Osteocyte (in vitro differentiated cells): ENCODE data around the gene CD302. TPM values are rescaled to one million over a fixed set of nuclear protein-coding genes. Genes with fewer than 3 reads are reported as not detected.

Source experiments
- DNase-seq: peaks from one replicate; pipeline ENCODE4 v3.0.0; 2021; ENCODE audit warnings: mixed read lengths; ENCODE audit not compliant: unreplicated experiment; ENCODE audit errors: extremely low spot score
- H3K27ac Mint-ChIP-seq: one replicate; pipeline ENCODE4 v1.8.0; 2021; ENCODE audit warnings: mild to moderate bottlenecking, mixed read lengths; ENCODE audit not compliant: unreplicated experiment
- H3K27me3 Mint-ChIP-seq: one replicate; pipeline ENCODE4 v1.8.0; 2021; ENCODE audit warnings: mixed read lengths; ENCODE audit not compliant: unreplicated experiment
- H3K36me3 Mint-ChIP-seq: one replicate; pipeline ENCODE4 v1.8.0; 2021; ENCODE audit warnings: mixed read lengths; ENCODE audit not compliant: unreplicated experiment
- H3K4me1 Mint-ChIP-seq: one replicate; pipeline ENCODE4 v1.8.0; 2021; ENCODE audit warnings: mixed read lengths; ENCODE audit not compliant: unreplicated experiment
- H3K4me3 Mint-ChIP-seq: one replicate; pipeline ENCODE4 v1.8.0; 2021; ENCODE audit warnings: mild to moderate bottlenecking, moderate library complexity, mixed read lengths; ENCODE audit not compliant: unreplicated experiment
- H3K9me3 Mint-ChIP-seq: one replicate; pipeline ENCODE4 v1.8.0; 2021; ENCODE audit warnings: mixed read lengths; ENCODE audit not compliant: unreplicated experiment
- total RNA-seq: library from RNA; stranded (reverse); gene quantifications from 2 replicates; pipeline ENCODE4 v1.2.1, GENCODE V29; 2021
- TF ChIP-seq, protein P1 (sequence below): fragments of 200-600 bp; sonication (generic); IDR thresholded peaks from 2 replicates; pipeline ENCODE4 v1.5.0; 2021; ENCODE audit warnings: antibody characterized with exemption, mild to moderate bottlenecking, moderate library complexity

CD302 gene
- total RNA-seq, 1 donor from 2014 or later: 19.3 TPM

DNA sequence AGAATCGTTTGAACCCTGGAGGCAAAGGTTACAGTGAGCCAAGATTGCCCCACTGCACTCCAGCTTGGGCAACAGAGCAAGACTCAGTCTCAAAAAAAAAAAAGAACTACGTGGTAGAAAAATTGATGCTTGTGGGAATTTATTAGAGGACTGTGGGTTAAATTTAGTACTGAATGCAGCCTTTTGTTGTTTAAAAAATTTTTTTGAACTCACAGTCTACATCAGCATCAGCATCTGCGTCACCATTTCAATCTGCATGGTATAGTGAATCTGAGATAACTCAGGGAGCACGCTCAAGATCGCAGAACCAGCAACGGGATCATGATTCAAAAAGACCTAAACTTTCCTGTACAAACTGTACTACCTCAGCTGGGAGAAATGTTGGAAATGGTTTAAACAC lies 55.2 kb downstream of the CD302 start:
- Mint-ChIP-seq H3K9me3 (no peaks in the 10 kb centered on the region), H3K36me3 (peaks cover 45% of the 10 kb centered on the region), H3K4me1 (peaks cover 25% of the 10 kb centered on the region), H3K27ac (no peak overlapping the region), H3K4me3 (no peak overlapping the region), H3K27me3 (no peaks in the 10 kb centered on the region)
- TF ChIP-seq, protein P1, sequence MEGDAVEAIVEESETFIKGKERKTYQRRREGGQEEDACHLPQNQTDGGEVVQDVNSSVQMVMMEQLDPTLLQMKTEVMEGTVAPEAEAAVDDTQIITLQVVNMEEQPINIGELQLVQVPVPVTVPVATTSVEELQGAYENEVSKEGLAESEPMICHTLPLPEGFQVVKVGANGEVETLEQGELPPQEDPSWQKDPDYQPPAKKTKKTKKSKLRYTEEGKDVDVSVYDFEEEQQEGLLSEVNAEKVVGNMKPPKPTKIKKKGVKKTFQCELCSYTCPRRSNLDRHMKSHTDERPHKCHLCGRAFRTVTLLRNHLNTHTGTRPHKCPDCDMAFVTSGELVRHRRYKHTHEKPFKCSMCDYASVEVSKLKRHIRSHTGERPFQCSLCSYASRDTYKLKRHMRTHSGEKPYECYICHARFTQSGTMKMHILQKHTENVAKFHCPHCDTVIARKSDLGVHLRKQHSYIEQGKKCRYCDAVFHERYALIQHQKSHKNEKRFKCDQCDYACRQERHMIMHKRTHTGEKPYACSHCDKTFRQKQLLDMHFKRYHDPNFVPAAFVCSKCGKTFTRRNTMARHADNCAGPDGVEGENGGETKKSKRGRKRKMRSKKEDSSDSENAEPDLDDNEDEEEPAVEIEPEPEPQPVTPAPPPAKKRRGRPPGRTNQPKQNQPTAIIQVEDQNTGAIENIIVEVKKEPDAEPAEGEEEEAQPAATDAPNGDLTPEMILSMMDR: no peak
- DNase-seq: no peak

DNA sequence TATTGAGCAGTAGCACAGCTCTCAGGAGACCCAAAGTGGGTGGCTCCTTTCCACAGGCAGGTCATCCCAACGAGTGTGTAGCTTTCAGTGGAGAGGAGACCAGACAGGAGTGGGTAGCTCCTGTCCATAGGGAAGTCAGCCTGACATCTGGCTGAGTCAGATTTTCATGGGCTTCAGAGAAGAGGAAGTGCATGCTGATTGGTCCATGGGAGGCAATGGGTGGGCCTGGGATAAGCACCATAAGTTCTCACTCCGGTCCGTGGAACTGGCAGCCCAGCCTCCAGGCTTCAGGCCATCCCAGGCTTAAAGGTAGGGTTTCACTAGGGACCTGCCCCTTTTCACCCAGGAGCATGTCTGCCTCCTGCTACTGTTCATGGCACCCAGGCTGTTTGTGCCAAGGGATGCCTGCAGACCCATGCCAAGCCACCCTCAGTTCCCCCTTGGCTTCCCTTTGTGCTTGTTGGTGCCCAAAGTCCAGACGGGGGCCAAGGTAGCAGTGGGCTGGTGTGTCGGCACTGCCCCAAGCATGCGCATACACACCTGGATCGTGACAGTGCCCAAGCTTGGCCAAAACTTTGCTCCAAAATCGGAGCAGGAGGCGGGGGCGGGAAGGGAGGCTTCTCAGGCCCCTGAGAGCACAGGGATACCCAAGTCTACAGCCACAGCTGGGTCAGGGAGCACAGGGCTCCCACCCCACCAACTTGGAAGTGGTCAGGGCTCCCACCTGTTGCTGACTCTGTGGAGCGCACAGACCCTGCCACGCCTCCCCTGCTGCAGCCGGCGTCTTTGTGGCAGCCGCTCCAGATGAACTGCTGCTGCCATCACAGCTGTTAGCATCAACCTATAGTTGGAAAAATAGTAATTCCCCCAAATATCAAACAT lies 59.3 kb downstream of the CD302 start:
- H3K36me3 Mint-ChIP-seq: peaks cover 48% of the 10 kb centered on the region
- TF ChIP-seq, protein P1: no peak

DNA sequence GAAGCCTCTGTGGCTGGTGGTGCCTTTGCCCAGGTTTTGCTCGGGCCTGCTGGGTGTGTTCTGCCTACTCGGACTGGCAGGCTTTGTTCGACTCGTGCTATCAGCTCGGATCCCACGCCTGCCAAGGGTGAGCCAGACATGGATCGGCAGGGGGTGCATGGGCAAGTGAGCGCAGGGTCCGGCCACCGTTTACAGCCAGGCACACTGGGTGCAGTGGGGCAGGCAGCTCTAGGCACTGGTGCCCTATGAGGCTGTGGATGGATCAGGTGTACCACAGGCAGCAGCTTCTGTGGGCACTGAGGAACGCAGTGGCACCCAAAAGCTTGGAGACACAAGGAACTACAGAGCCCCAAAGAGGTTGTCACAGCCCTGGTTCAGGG lies 60.1 kb downstream of the CD302 start:
- no peak overlapping the region for H3K27ac Mint-ChIP-seq
- peaks cover 50% of the 10 kb centered on the region for H3K36me3 Mint-ChIP-seq
- TF ChIP-seq, protein P1: no peak

More for the DNA sequence above, 59.3 kb downstream of the CD302 start:
- H3K27me3 Mint-ChIP-seq: no peaks in the 10 kb centered on the region
- H3K4me3 Mint-ChIP-seq: no peak overlapping the region
- H3K4me1 Mint-ChIP-seq: peaks cover 17% of the 10 kb centered on the region
- no peak for DNase-seq
- H3K9me3 Mint-ChIP-seq: no peaks in the 10 kb centered on the region
- no peak overlapping the region for H3K27ac Mint-ChIP-seq

DNA sequence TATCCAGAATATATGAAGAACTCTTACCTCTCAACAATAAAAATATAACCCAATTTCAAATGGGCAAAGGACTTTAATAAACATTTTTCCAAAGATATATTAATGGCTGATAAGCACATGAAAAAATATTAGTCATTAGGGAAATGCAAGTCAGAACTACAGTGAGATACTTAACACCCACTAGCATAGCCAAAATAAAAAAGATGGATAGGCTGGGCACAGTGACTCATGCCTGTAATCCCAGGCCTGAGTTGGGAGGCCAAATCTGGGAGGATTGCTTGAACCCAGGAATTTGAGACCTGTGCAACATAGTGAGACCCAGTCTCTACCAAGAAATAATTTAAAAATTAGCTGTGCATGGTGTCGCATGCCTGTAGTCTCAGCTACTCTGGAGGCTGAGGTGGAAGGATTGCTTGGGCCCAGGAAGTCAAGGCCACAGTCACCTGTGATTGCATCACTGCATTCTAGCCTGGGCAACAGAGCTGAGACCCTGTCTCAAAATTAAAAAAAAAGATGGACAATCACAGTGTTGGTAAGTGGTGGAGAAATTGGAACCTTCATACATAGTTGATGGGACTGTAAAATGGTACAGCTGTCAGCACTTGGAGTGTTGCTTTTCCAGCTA lies 60.6 kb downstream of the CD302 start:
- TF ChIP-seq, protein P1: no peak
- H3K4me3 Mint-ChIP-seq: no peak overlapping the region
- H3K27me3 Mint-ChIP-seq: no peaks in the 10 kb centered on the region
- DNase-seq: no peak
- peaks cover 9% of the 10 kb centered on the region for H3K4me1 Mint-ChIP-seq
- H3K27ac Mint-ChIP-seq: no peak overlapping the region
- H3K36me3 Mint-ChIP-seq: peaks cover 50% of the 10 kb centered on the region
- H3K9me3 Mint-ChIP-seq: no peaks in the 10 kb centered on the region

More for the DNA sequence above, 60.1 kb downstream of the CD302 start:
- Mint-ChIP-seq H3K27me3 (no peaks in the 10 kb centered on the region), H3K4me1 (peaks cover 10% of the 10 kb centered on the region), H3K9me3 (no peaks in the 10 kb centered on the region), H3K4me3 (no peak overlapping the region)
- DNase-seq: no peak

DNA sequence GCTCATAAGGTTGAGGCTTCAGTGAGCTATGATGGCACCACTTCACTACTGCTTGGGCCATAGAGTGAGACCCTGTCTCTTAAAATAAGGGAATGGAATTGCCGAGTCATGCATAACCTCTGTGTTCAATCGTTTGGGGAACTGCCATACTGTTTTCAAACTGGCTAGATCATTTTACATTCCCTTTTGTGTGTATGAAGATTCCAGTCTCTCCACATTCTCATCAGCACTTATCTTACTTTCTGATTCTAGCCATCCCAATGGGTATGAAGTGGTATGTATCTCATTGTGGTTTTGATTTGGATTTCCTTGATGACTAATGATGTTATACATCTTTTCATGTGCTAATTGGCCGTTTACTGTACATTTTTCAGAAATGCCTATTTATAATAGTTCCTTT lies 62.0 kb downstream of the CD302 start:
- no peak for DNase-seq

More for the DNA sequence above, 62.0 kb downstream of the CD302 start:
- peaks cover 46% of the 10 kb centered on the region for H3K36me3 Mint-ChIP-seq
- H3K27me3 Mint-ChIP-seq: no peaks in the 10 kb centered on the region
- H3K4me3 Mint-ChIP-seq: no peak overlapping the region
- peaks cover 5% of the 10 kb centered on the region for H3K4me1 Mint-ChIP-seq
- TF ChIP-seq, protein P1: no peak
- H3K27ac Mint-ChIP-seq: no peak overlapping the region
- H3K9me3 Mint-ChIP-seq: no peaks in the 10 kb centered on the region
